Small intestine (tissue), 16 donors: Measurements from ENCODE around the gene ZNF709. TPM values are rescaled to one million over a fixed set of nuclear protein-coding genes. Genes with fewer than 3 reads are reported as not detected.

Experiments
- DNase-seq, 2 donors: peaks; one replicate each; pipeline versions ENCODE4 v3.0.0 to v3.0.0-alpha.2; 2013
- FAIRE-seq: peaks from 2 replicates; lab custom pipeline; 2012; peaks lifted over from hg19 to GRCh38; lab: Jason Lieb, UNC
- H3K27ac ChIP-seq, 3 donors: one replicate each; pipeline ENCODE4 v1.5.1; 2013; ENCODE audit warnings: low read length in 2 of 3, mild to moderate bottlenecking in 2 of 3, control low read depth in 1 of 3, inconsistent platforms in 1 of 3, low read depth in 1 of 3, moderate library complexity in 1 of 3
- H3K27me3 ChIP-seq, 3 donors: one replicate each; pipeline ENCODE4 v1.6.1; 2013; ENCODE audit warnings: low read length in 3 of 3, inconsistent platforms in 1 of 3; ENCODE audit not compliant: control insufficient read depth in 3 of 3, insufficient read depth in 3 of 3
- H3K36me3 ChIP-seq, 3 donors: one replicate each; pipeline ENCODE4 v1.6.1; 2013; ENCODE audit warnings: low read length in 3 of 3, inconsistent platforms in 1 of 3, low read depth in 1 of 3, mild to moderate bottlenecking in 1 of 3, moderate library complexity in 1 of 3; ENCODE audit not compliant: control insufficient read depth in 3 of 3, insufficient read depth in 2 of 3
- H3K4me1 ChIP-seq, 3 donors: one replicate each; pipeline ENCODE4 v1.6.1; 2013; ENCODE audit warnings: low read length in 2 of 3, inconsistent platforms in 1 of 3, low read depth in 1 of 3, mild to moderate bottlenecking in 1 of 3, moderate library complexity in 1 of 3; ENCODE audit not compliant: control insufficient read depth in 3 of 3, insufficient read depth in 2 of 3
- H3K4me3 ChIP-seq, 3 donors: one replicate each; pipeline ENCODE4 v1.5.1; 2013; ENCODE audit warnings: low read length in 3 of 3, control low read depth in 1 of 3, inconsistent platforms in 1 of 3, low read depth in 1 of 3, mild to moderate bottlenecking in 1 of 3, moderate library complexity in 1 of 3
- H3K9me3 ChIP-seq, 2 donors: one replicate each; pipeline ENCODE4 v1.6.1; 2013; ENCODE audit warnings: low read depth in 1 of 2, low read length in 1 of 2; ENCODE audit not compliant: control insufficient read depth in 2 of 2, insufficient read depth in 1 of 2
- WGBS, 3 donors: extraction: QIAGEN DNeasy Blood & Tissue Kit; methylation state at CpG; one replicate each; pipeline ENCODE4 v1.1.7; 2013; 5-methylcytosine and 5-hydroxymethylcytosine counted together
- long read RNA-seq, 10 donors: transcript quantifications; one replicate each; lab custom pipeline, GENCODE V29; 2026
- polyA plus RNA-seq, 4 donors: library from polyadenylated mRNA; stranded (reverse) in 3 of 4; unstranded in 1 of 4; fragments of 200-250 nt in 3 of 4; fragments of 120-200 nt in 1 of 4; gene quantifications; one replicate each; pipeline versions ENCODE4 v1.2.1 to v1.2.3, GENCODE V29; 2013
- donor health status: healthy with polysubstance abuse.
- donor health status: control.
- donor health status: control.
- donor health status: Bipolar disorder and iron deficiency.
- donor health status: healthy.

Gene ZNF709
- polyA plus RNA-seq: 1 to 10 TPM in 1 of 4 donors, under 1 TPM in 1, not detected in 2; 0.76 to 2.9 TPM
- long read RNA-seq, donor 1: 0 reads
- long read RNA-seq, donor 2: 0 reads
- long read RNA-seq, donor 3: 0 reads
- long read RNA-seq, donor 4: 0 reads
- long read RNA-seq, donor 5: 0 reads
- long read RNA-seq, donor 6: 0 reads
- long read RNA-seq, donor 7: 0 reads
- long read RNA-seq, donor 8: 0 reads
- long read RNA-seq, donor 9: 0 reads
- long read RNA-seq, donor 10: 0 reads

DNA sequence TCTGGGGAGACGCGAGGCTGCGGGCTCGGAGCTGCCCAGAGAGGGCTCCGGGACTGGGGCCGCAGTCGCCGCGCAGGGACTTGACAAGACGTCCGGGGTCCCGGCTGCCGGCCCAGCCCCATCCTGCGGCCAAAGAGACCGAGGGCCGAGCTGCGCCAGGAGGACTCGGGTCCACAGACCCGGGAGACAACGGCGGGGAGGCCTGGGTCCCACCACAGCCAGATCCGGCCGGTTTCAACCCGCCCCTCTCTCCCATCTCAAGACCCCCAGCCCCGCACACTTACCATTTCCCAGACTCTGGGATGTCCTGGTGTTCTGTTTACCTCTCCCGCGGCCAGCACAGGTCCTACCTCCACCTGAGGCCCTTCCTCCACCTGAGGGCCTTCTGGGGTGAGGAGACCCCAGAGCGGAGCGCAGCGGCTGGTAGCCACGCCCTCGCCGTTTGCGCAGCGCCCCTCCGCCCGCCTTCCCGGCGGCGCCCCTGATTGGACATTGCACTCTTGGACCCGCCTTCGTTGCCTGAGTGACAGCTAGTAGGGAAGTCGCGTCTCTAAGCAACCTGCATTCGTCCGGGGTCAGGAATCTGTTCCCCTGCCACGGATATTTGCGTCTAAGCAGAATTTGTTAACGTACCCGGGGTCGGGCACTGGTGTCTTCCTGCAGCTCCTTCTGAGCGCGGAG is at the start of gene ZNF709:
TSS of gene ZNF709 (minus strand) at position 446 of the 681 bp plus-strand sequence. CDS start at position 287, 159 bp downstream.
- H3K27ac ChIP-seq: peak within 1 kb of the TSS in 2 of 3 donors; percentile 72
- no peaks in the 10 kb centered on the region for H3K36me3 ChIP-seq
- peak within 1 kb of the TSS; percentile 72 to 94 (median 81) for H3K4me3 ChIP-seq
- no peaks in the 10 kb centered on the region for H3K27me3 ChIP-seq
- FAIRE-seq (no peak), DNase-seq (peak; percentile 87 to 94)
- no peaks in the 10 kb centered on the region for H3K9me3 ChIP-seq
- WGBS, 3 donors: 0 to 1% (median 0%) methylated on average over 47 to 53 of the region's 53 CpGs
- H3K4me1 ChIP-seq: peaks cover 0 to 3% (median 2%) of the 10 kb centered on the region in 3 donors

DNA sequence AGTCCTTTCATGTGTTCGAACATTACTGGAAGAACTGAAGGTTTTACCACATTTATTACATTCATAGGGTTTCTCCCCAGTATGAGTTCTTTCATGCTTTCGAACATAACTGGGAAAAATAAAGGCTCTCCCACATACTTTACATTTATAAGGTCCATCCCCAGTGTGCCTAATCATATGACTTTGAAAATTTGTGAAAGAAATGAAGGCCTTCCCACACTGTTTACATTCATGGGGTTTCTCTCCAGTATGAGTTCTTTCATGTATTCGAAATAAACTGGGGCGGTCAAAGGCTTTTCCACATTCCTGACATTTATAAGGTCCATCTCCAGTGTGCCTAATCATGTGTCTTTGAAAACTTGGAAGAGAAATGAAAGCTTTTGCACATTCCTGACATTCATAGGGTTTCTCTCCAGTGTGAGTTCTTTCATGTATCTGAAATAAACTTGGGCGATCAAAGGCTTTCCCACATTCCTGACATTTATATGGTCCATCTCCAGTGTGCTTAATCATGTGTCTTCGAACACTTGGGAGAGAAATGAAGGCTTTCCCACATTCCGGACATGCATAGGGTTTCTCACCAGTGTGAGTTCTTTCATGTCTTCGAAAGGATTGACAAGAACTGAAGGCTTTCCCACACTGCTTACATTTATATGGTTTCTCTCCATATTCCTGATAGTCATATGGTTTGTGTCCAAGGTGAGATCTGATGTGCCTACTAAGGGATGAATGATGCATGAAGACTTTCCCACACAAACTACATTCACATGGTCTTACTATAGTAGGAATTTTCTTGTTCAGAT is 42.6 kb upstream of the ZNF709 start:
- Histone ChIP-seq H3K36me3 (peaks cover 24 to 43% (median 38%) of the 10 kb centered on the region in 3 donors), H3K27ac (no peak overlapping the region), H3K9me3 (peaks cover 0 to 93% of the 10 kb centered on the region in 2 donors), H3K4me1 (no peaks in the 10 kb centered on the region), H3K4me3 (no peak overlapping the region), H3K27me3 (no peaks in the 10 kb centered on the region)
- DNase-seq (peak; percentile 18 to 48), FAIRE-seq (no peak)
- WGBS, 3 donors: 97 to 99% (median 97%) methylated on average over 8 of the region's 8 CpGs

DNA sequence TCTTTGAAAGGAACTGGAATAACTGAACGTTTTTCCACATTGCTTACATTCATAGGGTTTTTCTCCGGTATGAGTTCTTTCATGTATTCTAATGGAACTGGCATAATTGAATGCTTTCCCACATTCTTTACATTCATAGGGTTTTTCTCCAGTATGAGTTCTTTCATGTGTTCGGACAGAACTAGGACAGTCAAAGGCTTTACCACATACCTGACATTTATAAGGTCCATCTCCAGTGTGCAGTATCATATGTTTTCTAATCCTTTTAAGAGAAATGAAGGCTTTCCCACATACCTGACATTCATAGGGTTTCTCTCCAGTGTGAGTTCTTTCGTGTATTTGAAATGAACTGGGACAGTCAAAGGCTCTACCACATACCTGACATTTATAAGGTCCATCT is 41.9 kb upstream of the ZNF709 start:
- FAIRE-seq: no peak
- H3K9me3 ChIP-seq: peaks cover 1 to 92% of the 10 kb centered on the region in 2 donors
- WGBS, 3 donors: 95 to 98% (median 95%) methylated on average over 4 of the region's 4 CpGs
- no peaks in the 10 kb centered on the region for H3K27me3 ChIP-seq
- H3K27ac ChIP-seq: no peak overlapping the region
- DNase-seq: no peak
- no peaks in the 10 kb centered on the region for H3K4me1 ChIP-seq
- H3K4me3 ChIP-seq: no peak overlapping the region
- peaks cover 24 to 43% (median 36%) of the 10 kb centered on the region in 3 donors for H3K36me3 ChIP-seq

DNA sequence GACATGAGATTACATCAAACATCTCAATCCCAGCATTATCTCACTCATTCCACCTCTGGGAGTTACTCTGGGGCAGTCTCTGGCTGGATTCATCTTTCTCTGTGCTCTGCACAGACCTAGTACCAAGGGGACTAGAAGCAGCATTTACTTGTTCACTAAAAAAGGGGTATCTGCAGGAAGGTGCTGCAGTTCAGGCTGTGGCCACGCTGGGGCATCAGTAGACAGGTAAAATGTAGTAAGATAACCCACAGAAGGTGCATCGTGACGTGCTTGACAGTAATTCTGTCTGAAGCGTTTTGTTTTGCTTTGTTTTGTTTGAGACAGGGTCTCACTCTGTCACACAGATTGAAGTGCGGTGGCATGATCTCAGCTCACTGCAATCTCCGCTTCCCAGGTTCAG is 37.4 kb upstream of the ZNF709 start:
- FAIRE-seq (no peak), DNase-seq (no peak)
- H3K36me3 ChIP-seq: peaks cover 11 to 18% (median 11%) of the 10 kb centered on the region in 3 donors
- no peaks in the 10 kb centered on the region for H3K27me3 ChIP-seq
- peaks cover 4 to 90% of the 10 kb centered on the region in 2 donors for H3K9me3 ChIP-seq
- no peak overlapping the region for H3K27ac ChIP-seq
- no peaks in the 10 kb centered on the region for H3K4me1 ChIP-seq
- no peak overlapping the region for H3K4me3 ChIP-seq
- WGBS, 3 donors: 70 to 81% (median 78%) methylated on average over 6 of the region's 6 CpGs

DNA sequence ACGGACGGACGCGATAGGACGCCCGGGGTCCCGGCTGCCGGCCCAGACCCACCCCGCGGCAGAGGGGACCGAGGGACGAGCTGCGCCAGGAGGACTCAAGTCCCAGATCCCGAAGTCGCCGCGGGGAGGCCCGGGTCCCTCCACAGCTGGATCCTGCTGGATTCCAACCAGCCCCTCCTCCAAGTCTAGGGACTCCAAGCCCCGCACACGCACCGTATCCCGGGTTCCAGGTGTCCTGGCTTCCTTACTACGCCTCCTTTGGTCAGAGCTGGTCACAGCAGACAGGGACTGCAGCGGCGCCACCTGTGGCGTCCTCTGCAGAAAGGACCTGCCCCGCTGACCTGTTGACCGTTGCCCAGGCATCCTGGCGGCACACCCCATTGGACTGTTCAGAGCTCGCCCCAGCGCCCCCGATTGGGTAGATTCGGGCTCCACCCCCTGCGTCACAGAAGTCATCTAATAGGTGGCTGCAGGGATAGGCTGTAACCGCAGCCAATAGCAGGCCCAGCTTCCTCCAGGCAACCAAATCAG is 29.0 kb upstream of the ZNF709 start:
- Histone ChIP-seq H3K4me1 (no peaks in the 10 kb centered on the region), H3K9me3 (peaks cover 3 to 46% of the 10 kb centered on the region in 2 donors), H3K27me3 (peaks cover 0 to 3% (median 0%) of the 10 kb centered on the region in 3 donors), H3K27ac (no peak overlapping the region), H3K36me3 (no peaks in the 10 kb centered on the region), H3K4me3 (no peak overlapping the region)
- 20 to 37% (median 35%) methylated on average over 28 to 35 of the region's 35 CpGs for WGBS, 3 donors
- DNase-seq: no peak
- FAIRE-seq: no peak

DNA sequence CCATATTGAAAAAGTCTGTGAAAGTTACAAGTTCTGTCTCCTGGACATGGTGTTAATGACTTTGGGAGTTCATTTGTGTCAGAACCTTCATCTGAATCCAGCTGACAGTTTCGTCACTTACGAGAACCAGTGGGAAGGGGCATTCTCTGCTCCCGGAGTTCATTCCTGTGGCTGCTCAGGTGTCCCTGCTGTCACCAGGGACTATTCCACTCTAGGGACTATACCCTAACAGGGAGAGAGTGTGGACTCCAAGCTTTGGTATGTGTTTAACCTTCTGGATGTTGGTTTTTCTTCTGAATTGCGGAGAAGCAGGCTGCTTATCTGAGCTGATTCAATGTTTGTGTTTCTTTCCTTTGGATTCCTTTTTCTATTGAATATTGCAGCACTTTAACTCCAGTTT is 12.4 kb upstream of the ZNF709 start:
- no peak for FAIRE-seq
- Histone ChIP-seq H3K27ac (no peak overlapping the region), H3K27me3 (no peaks in the 10 kb centered on the region), H3K4me1 (peaks cover 0 to 9% (median 0%) of the 10 kb centered on the region in 3 donors), H3K4me3 (no peak overlapping the region), H3K9me3 (no peaks in the 10 kb centered on the region), H3K36me3 (no peaks in the 10 kb centered on the region)
- 76 to 92% (median 89%) methylated on average over 4 of the region's 4 CpGs for WGBS, 3 donors
- no peak for DNase-seq

DNA sequence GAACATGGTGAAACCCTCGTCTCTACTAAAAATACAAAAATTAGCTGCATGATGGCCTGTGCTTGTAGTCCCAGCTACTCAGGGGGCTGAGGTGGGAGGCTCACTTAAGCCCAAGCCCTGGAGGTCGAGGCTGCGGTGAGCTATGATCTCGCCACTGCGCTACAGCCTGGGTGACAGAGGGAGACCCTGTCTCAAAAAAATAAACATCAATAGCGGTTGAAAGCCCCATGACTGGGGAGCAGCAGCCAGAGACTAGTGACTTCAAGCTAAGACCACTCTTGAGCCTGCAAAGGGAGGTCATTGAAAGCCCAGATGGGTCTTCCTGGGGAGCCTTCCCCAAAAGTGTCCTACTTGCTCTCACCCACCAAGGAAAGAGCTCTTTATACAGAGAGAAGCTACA is 11.9 kb upstream of the ZNF709 start:
- Histone ChIP-seq H3K36me3 (no peaks in the 10 kb centered on the region), H3K4me3 (no peak overlapping the region), H3K27me3 (no peaks in the 10 kb centered on the region), H3K4me1 (peaks cover 0 to 9% (median 0%) of the 10 kb centered on the region in 3 donors), H3K9me3 (no peaks in the 10 kb centered on the region), H3K27ac (no peak overlapping the region)
- 90 to 92% (median 92%) methylated on average over 6 of the region's 6 CpGs for WGBS, 3 donors
- FAIRE-seq (no peak), DNase-seq (no peak)
